HepG2 (cell line): ENCODE measurements around the gene SEC61A2. TPM values are rescaled to one million over a fixed set of nuclear protein-coding genes. Genes with fewer than 3 reads are reported as not detected.

Experiments used
- CBX5 ChIP-seq: sonication (generic); formaldehyde crosslinking; IDR thresholded peaks from 2 replicates; pipeline ENCODE4 v1.4.0; 2020; ENCODE audit warnings: missing genetic modification reagents, borderline replicate concordance
- DNMT3B ChIP-seq: conservative IDR thresholded peaks from 2 replicates; pipeline ENCODE4 v1.6.1; 2016; ENCODE audit warnings: missing biosample characterization, control low read depth
- DPF2 ChIP-seq: sonication (generic); formaldehyde crosslinking; IDR thresholded peaks from 2 replicates; pipeline ENCODE4 v1.4.0; 2020; ENCODE audit warnings: mild to moderate bottlenecking, low read depth, missing genetic modification reagents, borderline replicate concordance
- FOXK1 ChIP-seq: sonication (generic); formaldehyde crosslinking; IDR thresholded peaks from 2 replicates; pipeline ENCODE4 v1.4.0; 2020; ENCODE audit warnings: low read depth, missing genetic modification reagents, borderline replicate concordance
- FOXK2 ChIP-seq: fragments of 450-650 bp; IDR thresholded peaks from 2 replicates; pipeline ENCODE4 v1.6.1; 2016
- GMEB2 ChIP-seq: IDR thresholded peaks from 2 replicates; pipeline ENCODE4 v1.6.1; 2016; ENCODE audit warnings: missing biosample characterization, missing genetic modification reagents, low read depth
- GTF3A ChIP-seq: sonication (generic); formaldehyde crosslinking; conservative IDR thresholded peaks from 2 replicates; pipeline ENCODE4 v1.4.0; 2020; ENCODE audit warnings: mild to moderate bottlenecking, missing genetic modification reagents
- KLF13 ChIP-seq: sonication (generic); formaldehyde crosslinking; IDR thresholded peaks from 2 replicates; pipeline ENCODE4 v1.4.0; 2020; ENCODE audit warnings: mild to moderate bottlenecking, missing genetic modification reagents
- NBN ChIP-seq: fragments of 450-650 bp; conservative IDR thresholded peaks from 2 replicates; pipeline ENCODE4 v1.6.1; 2017
- PHF21A ChIP-seq: sonication (generic); formaldehyde crosslinking; IDR thresholded peaks from 2 replicates; pipeline ENCODE4 v1.5.0; 2020; ENCODE audit warnings: mild to moderate bottlenecking, missing genetic modification reagents
- RBM22 ChIP-seq: fragments of 200-400 bp; formaldehyde crosslinking; optimal IDR thresholded peaks from 2 replicates; pipeline ENCODE3; 2017; ENCODE audit warnings: mild to moderate bottlenecking, low read length, moderate library complexity
- SETDB1 ChIP-seq: sonication (generic); formaldehyde crosslinking; IDR thresholded peaks from 2 replicates; pipeline ENCODE4 v1.5.1; 2020; ENCODE audit warnings: missing genetic modification reagents, mild to moderate bottlenecking, borderline replicate concordance
- SNRNP70 ChIP-seq: fragments of 200-400 bp; formaldehyde crosslinking; IDR thresholded peaks from 2 replicates; pipeline ENCODE4 v1.6.1; 2017; ENCODE audit warnings: mild to moderate bottlenecking, low read depth, low read length, moderate library complexity
- SP5 ChIP-seq: IDR thresholded peaks from 2 replicates; pipeline ENCODE4 v1.6.1; 2016; ENCODE audit warnings: low read depth, borderline replicate concordance
- SRSF9 ChIP-seq: fragments of 200-400 bp; formaldehyde crosslinking; IDR thresholded peaks from 2 replicates; pipeline ENCODE4 v1.6.1; 2018; ENCODE audit warnings: borderline replicate concordance, mild to moderate bottlenecking, low read depth, low read length; ENCODE audit not compliant: insufficient read depth, poor library complexity, severe bottlenecking
- YEATS4 ChIP-seq: sonication (generic); formaldehyde crosslinking; IDR thresholded peaks from 2 replicates; pipeline ENCODE4 v1.4.0; 2020; ENCODE audit warnings: missing genetic modification reagents, borderline replicate concordance
- ZNF10 ChIP-seq: sonication (generic); formaldehyde crosslinking; IDR thresholded peaks from 2 replicates; pipeline ENCODE4 v1.4.0; 2020; ENCODE audit warnings: mild to moderate bottlenecking, low read depth, missing genetic modification reagents, borderline replicate concordance
- ZNF230 ChIP-seq: sonication (generic); formaldehyde crosslinking; IDR thresholded peaks from 2 replicates; pipeline ENCODE4 v1.4.0; 2020; ENCODE audit warnings: mild to moderate bottlenecking, missing genetic modification reagents
- ZNF24 ChIP-seq: fragments of 450-650 bp; IDR thresholded peaks from 2 replicates; pipeline ENCODE4 v1.6.1; 2017; ENCODE audit warnings: antibody characterized with exemption, mild to moderate bottlenecking
- ZNF260 ChIP-seq: sonication (generic); formaldehyde crosslinking; IDR thresholded peaks from 2 replicates; pipeline ENCODE4 v1.4.0; 2020; ENCODE audit warnings: missing genetic modification reagents, low read depth, mild to moderate bottlenecking, borderline replicate concordance
- ZNF296 ChIP-seq: sonication (generic); formaldehyde crosslinking; conservative IDR thresholded peaks from 2 replicates; pipeline ENCODE4 v1.5.0; 2020; ENCODE audit warnings: mild to moderate bottlenecking, missing genetic modification reagents
- ZNF331 ChIP-seq: sonication (generic); formaldehyde crosslinking; IDR thresholded peaks from 2 replicates; pipeline ENCODE4 v1.4.0; 2020; ENCODE audit warnings: missing genetic modification reagents
- ZNF496 ChIP-seq: sonication (generic); formaldehyde crosslinking; IDR thresholded peaks from 2 replicates; pipeline ENCODE4 v1.8.1; 2023; ENCODE audit warnings: mild to moderate bottlenecking, moderate library complexity, missing genetic modification reagents; ENCODE audit not compliant: insufficient replicate concordance
- ZNF589 ChIP-seq: sonication (generic); formaldehyde crosslinking; conservative IDR thresholded peaks from 2 replicates; pipeline ENCODE4 v1.8.0; 2022; ENCODE audit warnings: mild to moderate bottlenecking, moderate library complexity, missing genetic modification reagents
- ZNF782 ChIP-seq: sonication (generic); formaldehyde crosslinking; IDR thresholded peaks from 2 replicates; pipeline ENCODE4 v1.4.0; 2020; ENCODE audit warnings: missing genetic modification reagents, mild to moderate bottlenecking, borderline replicate concordance
- ZSCAN29 ChIP-seq: sonication (generic); formaldehyde crosslinking; conservative IDR thresholded peaks from 2 replicates; pipeline ENCODE4 v1.4.0; 2020; ENCODE audit warnings: mild to moderate bottlenecking, missing genetic modification reagents
- polyA plus RNA-seq, 8 experiments: library from polyadenylated mRNA; depleted of rRNA in 3 of 8; stranded (reverse) in 7 of 8; unstranded in 1 of 8; fragments of >200 nt; fragmentation: Illumina TruSeq in 4 of 8; extraction: Trizol in 4 of 8; gene quantifications; 2 replicates each; pipeline versions ENCODE4 v1.2.1 to v1.2.3, GENCODE V29; 2011 to 2016; ENCODE audit warnings: low read depth in 4 of 8, missing spikeins in 1 of 8, mixed read lengths in 1 of 8; ENCODE audit not compliant: insufficient read depth in 1 of 8
- total RNA-seq, 5 experiments: library from RNA; depleted of rRNA; stranded (reverse); fragments of >200 nt; fragmentation: Illumina TruSeq; extraction: Trizol; gene quantifications; 2 replicates each; pipeline ENCODE4 v1.2.3, GENCODE V29; 2016; ENCODE audit warnings: low read depth in 1 of 5
- TF ChIP-seq, protein P1 (sequence below): sonication (generic); formaldehyde crosslinking; IDR thresholded peaks from 2 replicates; pipeline ENCODE4 v1.8.1; 2023; ENCODE audit warnings: mild to moderate bottlenecking, moderate library complexity, missing genetic modification reagents
- TF ChIP-seq, protein P2 (sequence below): sonication (generic); formaldehyde crosslinking; IDR thresholded peaks from 2 replicates; pipeline ENCODE4 v1.4.0; 2020; ENCODE audit warnings: mild to moderate bottlenecking, missing genetic modification reagents

SEC61A2 gene
- total and polyA plus RNA-seq, 2 of the 13 experiments (the other 11 are each of a cell fraction or from before 2014, with no cell fraction given), result 5.5 to 7.4 TPM

DNA sequence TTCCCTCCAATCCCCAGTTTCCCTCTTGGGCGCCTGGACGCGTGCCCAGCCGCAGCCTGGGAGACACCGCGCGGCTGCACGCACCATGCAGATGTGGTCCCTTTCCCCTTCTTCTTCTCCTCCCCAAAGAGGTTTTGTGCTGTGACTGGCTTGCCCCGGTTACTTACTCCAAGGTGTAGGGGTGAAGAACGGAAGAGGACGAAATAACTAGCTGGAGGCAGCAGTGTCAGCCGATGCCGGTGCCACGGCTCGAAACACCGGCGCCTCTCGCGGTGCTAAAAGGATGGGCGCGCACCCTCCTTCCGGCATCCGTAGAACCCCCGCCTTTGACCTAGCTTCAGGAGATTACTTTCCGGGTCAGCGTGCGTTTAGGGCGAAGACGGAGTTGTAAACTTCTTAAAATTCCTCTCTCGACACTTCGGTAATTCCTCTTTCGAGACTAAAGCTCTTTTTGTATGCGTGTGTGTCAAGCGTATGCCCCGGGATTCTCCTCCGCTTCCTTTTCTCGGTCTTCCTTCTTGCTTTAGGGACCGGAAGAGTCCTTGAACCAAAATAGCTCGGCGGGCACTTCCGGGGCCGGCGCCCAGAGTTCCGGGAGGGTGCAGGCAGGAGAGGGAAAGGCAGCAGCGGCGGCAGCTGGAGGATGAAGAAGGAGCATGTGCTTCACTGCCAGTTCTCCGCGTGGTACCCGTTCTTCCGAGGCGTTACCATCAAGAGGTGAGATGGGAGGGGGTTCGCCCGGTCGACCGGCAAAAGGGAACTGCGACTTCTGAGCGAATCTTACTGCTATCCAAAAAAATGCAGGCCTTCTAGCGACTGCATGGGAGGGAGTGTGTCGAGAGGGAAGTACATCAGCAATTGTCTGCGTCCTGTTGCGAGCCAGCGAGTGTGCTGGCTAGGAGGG lies 66.4 kb downstream of the SEC61A2 start, which contains the start of the genes CDC123 and NUDT5 (continued):
- TF ChIP-seq SP5 (CRISPR knock-in tag) (no peak), SRSF9 (no peak), ZNF296 (CRISPR knock-in tag) (0 out of 2 replicates have a peak, but pooled peaks have one; percentile 36), ZNF782 (CRISPR knock-in tag) (no peak), GTF3A (CRISPR knock-in tag) (no peak), SETDB1 (CRISPR knock-in tag) (no peak), NBN (no peak), FOXK1 (CRISPR knock-in tag) (peak; percentile 94), DPF2 (no peak), ZNF496 (CRISPR knock-in tag) (no peak), ZNF10 (CRISPR knock-in tag) (no peak), ZNF589 (no peak), CBX5 (peak; percentile 79; the same call in 1 of the 2 replicates), SNRNP70 (no peak), FOXK2 (peak; percentile 78), KLF13 (CRISPR knock-in tag) (peak; percentile 68; the same call in 1 of the 2 replicates), ZNF260 (CRISPR knock-in tag) (no peak), RBM22 (no peak), DNMT3B (CRISPR knock-in tag) (0 out of 2 replicates have a peak, but pooled peaks have one; percentile 44), ZSCAN29 (CRISPR knock-in tag) (no peak), ZNF24 (no peak), PHF21A (CRISPR knock-in tag) (peak; percentile 73; the same call in 1 of the 2 replicates), GMEB2 (0 out of 2 replicates have a peak, but pooled peaks have one; percentile 39), ZNF331 (CRISPR knock-in tag) (peak; percentile 54; the same call in 1 of the 2 replicates), ZNF230 (no peak), YEATS4 (CRISPR knock-in tag) (peak; percentile 83)
- TF ChIP-seq, protein P1, sequence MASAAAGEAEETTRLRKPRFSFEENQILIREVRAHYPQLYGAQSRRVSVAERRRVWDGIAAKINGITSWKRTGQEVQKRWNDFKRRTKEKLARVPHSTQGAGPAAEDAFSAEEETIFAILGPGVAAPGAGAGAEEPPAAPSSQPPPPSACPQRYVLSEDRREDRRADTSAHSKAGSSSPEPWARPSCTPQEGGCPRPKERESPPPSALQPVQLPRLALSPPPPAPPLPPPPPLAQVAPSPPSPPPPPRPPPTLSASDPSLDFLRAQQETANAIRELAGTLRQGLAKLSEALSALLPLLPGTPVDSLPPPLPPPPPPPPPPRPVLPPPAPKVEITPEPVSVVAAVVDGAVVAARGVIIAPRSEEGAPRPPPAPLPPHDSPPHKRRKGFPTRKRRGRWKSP, result peak; percentile 63; the same call in 1 of the 2 replicates
- TF ChIP-seq, protein P2, sequence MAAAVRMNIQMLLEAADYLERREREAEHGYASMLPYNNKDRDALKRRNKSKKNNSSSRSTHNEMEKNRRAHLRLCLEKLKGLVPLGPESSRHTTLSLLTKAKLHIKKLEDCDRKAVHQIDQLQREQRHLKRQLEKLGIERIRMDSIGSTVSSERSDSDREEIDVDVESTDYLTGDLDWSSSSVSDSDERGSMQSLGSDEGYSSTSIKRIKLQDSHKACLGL (CRISPR knock-in tag), result no peak
